ENCODE results near the gene PCOLCE2. TPM values are rescaled to one million over a fixed set of nuclear protein-coding genes. Genes with fewer than 3 reads are reported as not detected.
"Not testable (repeated sequence)": the region's sequence is repeated elsewhere in the genome, so short reads cannot be mapped to it uniquely, and the experiment has no call there.

Gene PCOLCE2
- total RNA-seq, 1 donor from 2014 or later = not detected

DNA sequence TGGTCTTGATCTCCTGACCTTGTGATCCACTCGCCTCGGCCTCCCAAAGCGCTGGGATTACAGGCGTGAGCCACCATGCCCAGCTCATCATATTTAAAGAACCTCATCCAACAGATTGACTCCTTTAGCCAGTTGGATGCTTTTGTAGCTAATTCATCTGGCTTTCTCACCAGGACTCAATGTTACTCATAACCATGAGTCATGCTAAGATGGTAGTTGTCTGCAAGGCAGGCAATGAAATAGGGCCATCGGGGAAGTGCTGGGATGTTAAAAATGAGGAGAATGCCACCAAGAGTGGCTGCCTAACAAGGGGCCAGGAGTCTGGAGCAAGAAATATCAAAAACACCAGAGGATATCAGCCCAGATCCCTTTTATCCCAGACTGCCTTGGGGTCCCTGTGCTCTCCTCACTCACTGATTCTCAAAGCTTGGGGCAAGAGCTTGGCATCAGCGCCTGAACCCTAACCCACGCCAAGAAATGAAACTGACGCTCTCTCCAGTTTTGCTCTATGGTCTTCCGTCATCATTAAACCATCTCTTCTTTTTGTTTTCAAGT is 7.4 kb upstream of the PCOLCE2 start:
- no peaks in the 10 kb centered on the region for H3K9me3 Mint-ChIP-seq
- H3K4me3 Mint-ChIP-seq (ENCODE audit: low read depth) = no peak overlapping the region
- H3K4me1 Mint-ChIP-seq (ENCODE audit: low read depth) = no peaks in the 10 kb centered on the region
- H3K27ac Mint-ChIP-seq = no peak overlapping the region
- DNase-seq (ENCODE audit: low spot score) = no peak
- H3K36me3 Mint-ChIP-seq (ENCODE audit: low read depth) = no peaks in the 10 kb centered on the region
- H3K27me3 Mint-ChIP-seq (ENCODE audit: low read depth) = peaks cover 30% of the 10 kb centered on the region
- intact Hi-C loops (cut with micrococcal nuclease) = no loop called here

DNA sequence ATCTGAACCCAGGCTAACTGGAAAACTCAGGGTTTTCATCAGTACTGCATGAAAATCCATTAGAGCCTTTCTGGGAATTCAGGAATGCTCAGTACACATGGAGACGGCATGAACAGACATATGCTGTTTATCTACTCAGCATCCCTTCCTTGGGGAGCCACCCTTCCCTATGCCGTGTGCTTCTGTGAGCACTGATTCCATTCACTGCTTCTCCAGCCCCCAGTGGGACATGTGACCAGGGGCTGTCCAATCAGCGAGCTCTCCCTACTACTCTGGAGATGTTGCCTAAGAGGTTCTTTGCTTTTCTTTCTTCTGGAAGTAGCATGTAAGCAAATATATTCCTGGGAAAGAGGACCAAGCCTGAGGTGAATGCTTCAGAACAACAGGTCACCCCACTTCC is 5.6 kb upstream of the PCOLCE2 start:
- no peak overlapping the region for H3K27ac Mint-ChIP-seq
- no peaks in the 10 kb centered on the region for H3K9me3 Mint-ChIP-seq
- H3K4me3 Mint-ChIP-seq (ENCODE audit: low read depth) = no peak overlapping the region
- no peak for DNase-seq (ENCODE audit: low spot score)
- H3K4me1 Mint-ChIP-seq (ENCODE audit: low read depth) = peaks cover under 1% of the 10 kb centered on the region
- peaks cover 32% of the 10 kb centered on the region for H3K27me3 Mint-ChIP-seq (ENCODE audit: low read depth)
- intact Hi-C loops (cut with micrococcal nuclease) = no loop called here
- no peaks in the 10 kb centered on the region for H3K36me3 Mint-ChIP-seq (ENCODE audit: low read depth)

DNA sequence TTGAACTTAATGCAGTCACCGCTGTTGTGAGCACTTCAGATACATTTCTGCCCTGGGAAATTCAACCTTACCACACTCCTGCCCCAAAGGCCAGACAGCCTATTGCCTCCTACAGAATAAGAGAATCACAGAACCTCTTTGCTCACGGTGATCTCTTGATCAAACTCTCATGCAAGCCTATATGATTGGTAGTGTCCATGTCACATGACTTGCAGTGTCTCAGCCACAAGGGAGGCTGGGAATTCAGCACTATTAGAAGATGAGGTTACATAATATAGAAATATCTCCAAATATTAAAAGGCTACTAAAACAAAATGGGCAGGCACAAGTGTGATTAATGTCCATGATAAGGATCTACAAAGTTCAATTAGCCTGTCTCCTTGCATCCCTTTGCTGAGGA is 3.8 kb upstream of the PCOLCE2 start:
- no peak for DNase-seq (ENCODE audit: low spot score)
- Mint-ChIP-seq H3K27me3 (ENCODE audit: low read depth) (peaks cover 35% of the 10 kb centered on the region), H3K9me3 (no peaks in the 10 kb centered on the region), H3K36me3 (ENCODE audit: low read depth) (no peaks in the 10 kb centered on the region), H3K27ac (no peak overlapping the region), H3K4me3 (ENCODE audit: low read depth) (no peak overlapping the region), H3K4me1 (ENCODE audit: low read depth) (peaks cover 3% of the 10 kb centered on the region)
- intact Hi-C loops (cut with micrococcal nuclease) = no loop called here

DNA sequence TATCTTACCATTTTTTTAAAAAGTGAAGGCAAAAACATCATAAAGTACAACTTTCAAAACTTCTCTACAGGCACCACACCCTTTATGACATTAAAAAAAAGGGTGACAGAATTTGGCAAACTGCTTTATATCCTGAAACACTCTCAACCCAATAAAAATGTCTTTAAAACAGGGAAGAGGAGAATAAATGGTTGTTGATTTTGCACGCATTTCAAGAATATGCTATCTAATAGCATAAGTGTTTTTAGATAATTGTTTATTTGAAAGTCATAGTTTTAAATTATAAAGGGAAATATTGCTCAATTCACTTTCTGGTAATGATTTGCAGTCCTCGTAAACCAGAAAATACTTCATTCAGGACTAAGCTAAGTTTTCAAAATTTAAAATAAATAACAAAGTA is 1.7 kb upstream of the PCOLCE2 start:
- Mint-ChIP-seq H3K36me3 (ENCODE audit: low read depth) (no peaks in the 10 kb centered on the region), H3K4me3 (ENCODE audit: low read depth) (no peak overlapping the region), H3K27ac (no peak overlapping the region), H3K4me1 (ENCODE audit: low read depth) (peaks cover 3% of the 10 kb centered on the region), H3K9me3 (no peaks in the 10 kb centered on the region), H3K27me3 (ENCODE audit: low read depth) (peaks cover 47% of the 10 kb centered on the region)
- no peak for DNase-seq (ENCODE audit: low spot score)
- intact Hi-C loops (cut with micrococcal nuclease) = no loop called here

DNA sequence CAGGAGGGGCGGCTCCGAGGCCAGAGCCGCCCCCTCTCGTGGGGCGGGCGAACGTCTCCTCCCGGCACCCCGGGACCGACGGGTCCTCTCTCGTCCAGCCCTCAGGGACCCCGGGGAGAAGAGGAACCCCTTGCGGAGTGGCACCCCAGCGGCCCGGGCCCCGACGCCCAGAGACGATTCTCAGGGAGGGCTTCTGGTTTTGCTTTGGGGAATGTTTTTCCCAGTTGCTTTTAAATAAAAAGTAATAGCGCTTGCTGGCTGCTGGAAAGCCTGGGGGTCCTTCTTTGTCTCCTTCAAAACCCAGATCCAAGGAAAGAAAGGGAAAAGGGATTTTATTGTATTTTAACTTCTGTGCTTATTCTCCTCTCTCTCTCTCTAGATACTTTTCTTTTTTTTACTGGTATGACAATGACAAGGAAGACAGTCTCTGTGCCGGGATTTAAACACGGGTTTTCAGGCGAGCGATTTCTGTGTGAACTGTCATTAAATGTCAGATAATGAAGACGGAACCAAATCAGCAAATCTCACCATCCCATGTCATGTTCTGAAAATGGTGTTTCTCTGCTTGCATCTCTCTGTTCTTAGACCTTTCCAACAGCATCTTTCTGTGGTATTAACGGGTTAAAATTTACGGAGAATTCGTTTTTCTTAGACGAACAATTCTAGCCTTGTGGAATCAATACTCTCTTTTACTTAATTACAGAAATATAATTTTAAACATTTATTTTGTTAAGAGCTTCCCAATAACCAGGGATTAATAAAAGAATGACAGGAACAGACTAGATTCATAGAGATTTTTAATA is 530 bp upstream of the PCOLCE2 start:
- Mint-ChIP-seq H3K27me3 (ENCODE audit: low read depth) (peaks cover 54% of the 10 kb centered on the region), H3K27ac (no peak overlapping the region)

DNA sequence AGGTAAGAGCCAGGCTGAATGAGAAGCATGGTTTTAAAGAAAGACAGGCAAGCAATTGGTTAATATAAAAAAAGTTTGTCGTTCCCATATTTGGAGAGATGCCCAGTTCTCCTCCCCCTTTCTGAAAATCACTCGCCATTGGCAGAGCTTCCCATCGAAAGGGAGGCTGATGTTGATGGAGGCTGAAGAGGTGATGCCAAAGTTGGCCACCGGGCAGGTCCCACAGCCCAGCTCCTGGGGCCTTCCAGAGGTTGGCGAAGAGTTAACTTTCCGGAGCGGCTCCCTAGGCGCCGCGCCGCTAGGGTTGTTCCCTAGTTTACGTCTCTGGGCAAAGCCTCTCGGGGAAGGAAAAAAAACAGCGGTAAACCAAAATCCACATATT is 793 bp downstream of the PCOLCE2 start:
- Mint-ChIP-seq H3K4me3 (ENCODE audit: low read depth) (peak overlapping the region; percentile 63), H3K27me3 (ENCODE audit: low read depth) (peaks cover 58% of the 10 kb centered on the region), H3K36me3 (ENCODE audit: low read depth) (no peaks in the 10 kb centered on the region), H3K27ac (no peak overlapping the region), H3K4me1 (ENCODE audit: low read depth) (peaks cover 3% of the 10 kb centered on the region), H3K9me3 (no peaks in the 10 kb centered on the region)
- intact Hi-C loops (cut with micrococcal nuclease) = no loop called here
- DNase-seq (ENCODE audit: low spot score) = no peak

More for the DNA sequence above, 530 bp upstream of the PCOLCE2 start:
- H3K36me3 Mint-ChIP-seq (ENCODE audit: low read depth) = no peaks in the 10 kb centered on the region
- no peak for DNase-seq (ENCODE audit: low spot score)
- H3K9me3 Mint-ChIP-seq = no peaks in the 10 kb centered on the region
- intact Hi-C loops (cut with micrococcal nuclease) = no loop called here
- peaks cover 3% of the 10 kb centered on the region for H3K4me1 Mint-ChIP-seq (ENCODE audit: low read depth)
- H3K4me3 Mint-ChIP-seq (ENCODE audit: low read depth) = peak overlapping the region; percentile 52

DNA sequence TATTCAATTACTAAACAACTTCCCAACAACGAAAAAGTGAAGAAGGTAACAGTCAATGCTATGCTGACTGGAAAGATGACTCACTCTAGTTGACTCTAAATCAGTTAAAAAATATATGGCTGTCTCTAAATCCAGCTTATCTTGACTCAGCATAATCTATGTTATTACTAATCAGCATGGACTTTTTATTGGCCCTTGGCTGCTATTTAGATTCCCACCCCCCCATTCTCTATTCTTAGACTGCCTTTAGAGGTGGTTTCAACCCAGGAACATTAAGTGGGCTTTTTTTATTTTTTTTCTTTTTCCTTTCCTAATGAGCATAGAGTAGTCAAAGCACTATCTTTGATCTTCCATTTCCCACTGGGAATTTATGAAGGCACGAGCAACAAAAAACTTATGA is 1.9 kb downstream of the PCOLCE2 start:
- no peak overlapping the region for H3K27ac Mint-ChIP-seq
- H3K4me1 Mint-ChIP-seq (ENCODE audit: low read depth) = peaks cover 3% of the 10 kb centered on the region
- no peaks in the 10 kb centered on the region for H3K9me3 Mint-ChIP-seq
- no peak overlapping the region for H3K4me3 Mint-ChIP-seq (ENCODE audit: low read depth)
- peaks cover 55% of the 10 kb centered on the region for H3K27me3 Mint-ChIP-seq (ENCODE audit: low read depth)
- H3K36me3 Mint-ChIP-seq (ENCODE audit: low read depth) = no peaks in the 10 kb centered on the region
- DNase-seq (ENCODE audit: low spot score) = no peak
- intact Hi-C loops (cut with micrococcal nuclease) = no loop called here

DNA sequence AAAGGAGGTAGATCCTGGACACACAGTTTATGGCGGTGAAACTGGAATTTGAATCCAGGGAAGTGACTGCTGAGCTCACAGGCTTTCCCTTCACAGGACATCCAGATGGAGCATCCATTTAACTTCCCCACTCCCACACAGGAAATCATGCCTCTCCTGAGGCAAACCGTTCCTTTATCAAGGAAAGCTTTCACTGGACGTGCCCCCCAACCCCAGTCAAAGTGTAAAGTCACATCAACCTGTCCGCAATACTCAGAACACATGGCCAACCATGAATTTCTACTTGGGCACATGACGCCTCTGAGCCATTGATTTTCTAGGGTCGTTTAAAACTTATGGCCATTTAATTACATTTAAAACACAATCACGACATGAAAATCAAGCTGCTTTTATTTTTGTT is 2.9 kb downstream of the PCOLCE2 start:
- H3K9me3 Mint-ChIP-seq = no peaks in the 10 kb centered on the region
- H3K4me3 Mint-ChIP-seq (ENCODE audit: low read depth) = no peak overlapping the region
- peaks cover 49% of the 10 kb centered on the region for H3K27me3 Mint-ChIP-seq (ENCODE audit: low read depth)
- H3K27ac Mint-ChIP-seq = no peak overlapping the region
- no peaks in the 10 kb centered on the region for H3K36me3 Mint-ChIP-seq (ENCODE audit: low read depth)
- intact Hi-C loops (cut with micrococcal nuclease) = no loop called here
- no peak for DNase-seq (ENCODE audit: low spot score)
- H3K4me1 Mint-ChIP-seq (ENCODE audit: low read depth) = peaks cover 3% of the 10 kb centered on the region

DNA sequence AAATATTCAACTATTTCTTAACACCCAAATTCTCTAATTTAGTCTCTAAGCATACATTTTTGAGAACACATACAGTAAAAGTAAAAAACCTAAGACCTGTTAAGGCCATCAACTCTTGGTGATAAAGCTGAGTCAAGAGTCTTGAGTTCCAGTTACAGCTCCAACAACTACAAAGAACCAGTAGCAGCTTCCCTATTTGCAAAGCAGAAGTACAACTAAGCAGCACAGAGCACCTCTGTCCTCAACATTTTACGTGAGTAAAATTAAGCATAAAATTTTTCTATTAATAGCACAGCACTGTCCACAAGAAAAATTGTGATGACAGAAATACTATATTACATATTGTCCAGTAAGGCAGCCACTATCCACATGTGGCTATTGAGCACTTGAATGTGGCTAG is 4.4 kb downstream of the PCOLCE2 start:
- Mint-ChIP-seq H3K27ac (no peak overlapping the region), H3K4me3 (ENCODE audit: low read depth) (no peak overlapping the region), H3K36me3 (ENCODE audit: low read depth) (no peaks in the 10 kb centered on the region), H3K27me3 (ENCODE audit: low read depth) (peaks cover 50% of the 10 kb centered on the region), H3K9me3 (no peaks in the 10 kb centered on the region), H3K4me1 (ENCODE audit: low read depth) (peaks cover 3% of the 10 kb centered on the region)
- intact Hi-C loops (cut with micrococcal nuclease) = no loop called here
- DNase-seq (ENCODE audit: low spot score) = no peak

DNA sequence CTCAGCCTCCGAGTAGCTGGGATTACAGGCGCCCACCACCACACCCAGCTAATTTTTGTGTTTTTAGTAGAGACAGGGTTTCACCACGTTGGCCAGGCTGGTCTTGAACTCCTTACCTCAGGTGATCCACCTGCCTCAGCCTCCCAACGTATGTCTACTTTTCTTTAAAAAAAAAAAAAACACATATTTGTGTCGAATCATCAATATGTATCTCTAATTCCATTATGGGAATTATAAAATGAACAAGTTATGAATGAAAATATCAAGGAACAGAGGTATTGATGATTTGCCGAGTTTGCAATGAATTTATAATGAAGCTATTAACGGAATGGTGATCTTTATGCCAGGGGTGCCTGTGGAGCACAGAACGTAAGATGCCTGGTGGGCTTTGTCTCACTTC is 5.3 kb downstream of the PCOLCE2 start:
- intact Hi-C loops (cut with micrococcal nuclease) = not testable (repeated sequence)
- H3K27me3 Mint-ChIP-seq (ENCODE audit: low read depth) = peaks cover 46% of the 10 kb centered on the region

DNA sequence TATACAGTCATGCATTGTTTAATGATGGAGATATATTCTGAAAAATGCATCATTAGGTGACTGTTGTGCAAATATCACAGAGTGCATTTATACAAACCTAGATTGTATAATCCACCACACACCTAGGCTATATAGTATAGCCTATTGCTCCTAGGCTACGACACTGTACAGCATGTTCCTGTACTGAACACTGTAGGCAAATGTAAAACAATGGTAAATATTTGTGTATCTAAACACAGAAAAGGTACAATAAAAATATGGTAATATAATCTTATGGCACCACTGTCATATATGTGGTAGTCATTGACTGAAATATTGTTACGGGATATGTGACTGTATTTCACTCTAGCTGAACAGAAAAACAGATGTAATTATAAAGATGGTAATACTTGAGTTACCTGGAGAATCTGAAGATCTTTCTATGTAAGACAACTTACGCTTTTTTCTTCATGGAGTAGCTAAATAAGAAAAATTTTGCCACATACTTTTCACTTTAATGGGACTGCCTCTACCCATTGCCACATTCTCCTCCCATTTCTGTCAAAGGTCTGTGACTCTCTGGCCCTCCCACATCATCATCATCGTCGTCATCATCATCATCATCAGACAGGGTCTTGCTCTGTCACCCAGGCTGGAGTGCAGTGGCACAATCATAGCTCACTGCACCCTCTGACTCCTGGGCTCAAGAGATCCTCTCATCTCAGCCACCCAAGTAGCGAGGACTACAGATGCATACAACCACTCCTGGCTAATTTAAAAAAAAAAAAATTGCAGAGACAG is 7.2 kb downstream of the PCOLCE2 start:
- H3K9me3 Mint-ChIP-seq = no peaks in the 10 kb centered on the region
- no peak for DNase-seq (ENCODE audit: low spot score)
- H3K36me3 Mint-ChIP-seq (ENCODE audit: low read depth) = no peaks in the 10 kb centered on the region
- intact Hi-C loops (cut with micrococcal nuclease) = no loop called here
- H3K27me3 Mint-ChIP-seq (ENCODE audit: low read depth) = peaks cover 35% of the 10 kb centered on the region
- H3K27ac Mint-ChIP-seq = no peak overlapping the region
- H3K4me1 Mint-ChIP-seq (ENCODE audit: low read depth) = no peaks in the 10 kb centered on the region
- H3K4me3 Mint-ChIP-seq (ENCODE audit: low read depth) = no peak overlapping the region

More for the DNA sequence above, 5.3 kb downstream of the PCOLCE2 start:
- H3K36me3 Mint-ChIP-seq (ENCODE audit: low read depth); H3K9me3 Mint-ChIP-seq; DNase-seq (ENCODE audit: low spot score); H3K27ac Mint-ChIP-seq; H3K4me1 Mint-ChIP-seq (ENCODE audit: low read depth); H3K4me3 Mint-ChIP-seq (ENCODE audit: low read depth): not testable (repeated sequence)

DNA sequence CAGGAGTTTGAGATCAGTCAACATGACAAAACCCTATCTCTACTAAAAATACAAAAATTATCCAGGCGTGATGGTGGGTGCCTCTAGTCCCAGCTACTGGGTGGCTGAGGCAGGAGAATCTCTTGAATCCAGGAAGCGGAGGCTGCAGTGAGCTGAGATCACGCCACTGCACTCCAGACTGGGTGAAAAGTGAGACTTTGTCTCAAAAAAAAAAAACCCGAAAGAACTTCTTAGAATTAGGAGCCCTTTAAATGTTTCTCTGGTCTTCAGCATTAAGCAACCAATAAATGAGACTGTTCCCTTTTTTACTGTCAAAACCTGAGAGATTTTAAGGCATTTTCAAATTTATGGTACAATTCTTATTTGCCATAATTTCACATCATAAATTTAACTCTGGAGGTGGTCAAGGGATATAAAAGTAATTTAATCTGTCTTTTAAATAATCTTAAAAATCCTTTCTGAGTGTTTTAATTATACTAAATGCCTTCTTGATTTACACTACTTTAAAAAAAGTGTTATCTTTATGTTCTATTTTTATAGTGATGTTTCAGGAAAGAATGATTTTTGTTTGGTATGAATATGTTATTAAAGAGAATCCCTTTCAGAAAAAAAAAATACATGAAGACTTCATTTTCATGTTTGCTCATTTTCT is 10.1 kb downstream of the PCOLCE2 start:
- Mint-ChIP-seq H3K4me3 (ENCODE audit: low read depth) (no peak overlapping the region), H3K27me3 (ENCODE audit: low read depth) (peaks cover 16% of the 10 kb centered on the region), H3K36me3 (ENCODE audit: low read depth) (no peaks in the 10 kb centered on the region)

DNA sequence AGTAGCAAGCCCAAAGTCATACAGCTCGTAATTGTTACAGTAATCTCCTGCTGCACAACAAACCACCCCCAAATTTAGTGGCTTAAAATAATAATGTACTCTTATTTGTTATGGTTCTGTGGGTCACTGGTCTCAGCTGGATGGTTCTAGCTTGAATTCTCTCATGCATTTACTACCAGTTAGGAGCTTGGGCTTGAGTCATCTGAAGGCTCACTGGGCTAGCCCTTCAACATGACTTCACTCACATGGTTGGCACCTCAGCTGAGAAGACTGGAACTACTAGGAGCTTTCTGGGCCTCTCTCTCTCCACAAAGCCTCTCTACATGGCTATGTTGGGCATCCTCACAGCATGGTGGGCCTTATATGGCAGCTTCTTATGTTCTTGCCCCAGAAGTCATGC is 12.5 kb downstream of the PCOLCE2 start:
- Mint-ChIP-seq H3K4me3 (ENCODE audit: low read depth) (no peak overlapping the region), H3K27ac (no peak overlapping the region), H3K4me1 (ENCODE audit: low read depth) (peaks cover 6% of the 10 kb centered on the region), H3K36me3 (ENCODE audit: low read depth) (no peaks in the 10 kb centered on the region), H3K27me3 (ENCODE audit: low read depth) (peaks cover 14% of the 10 kb centered on the region), H3K9me3 (no peaks in the 10 kb centered on the region)
- DNase-seq (ENCODE audit: low spot score) = no peak
- intact Hi-C loops (cut with micrococcal nuclease) = no loop called here

More for the DNA sequence above, 10.1 kb downstream of the PCOLCE2 start:
- DNase-seq (ENCODE audit: low spot score) = no peak
- H3K4me1 Mint-ChIP-seq (ENCODE audit: low read depth) = peaks cover 6% of the 10 kb centered on the region
- H3K27ac Mint-ChIP-seq = no peak overlapping the region
- intact Hi-C loops (cut with micrococcal nuclease) = no loop called here
- no peaks in the 10 kb centered on the region for H3K9me3 Mint-ChIP-seq
